Suprapubic skin (tissue), 4 donors: Measurements from ENCODE around the gene UNC50. TPM values are rescaled to one million over a fixed set of nuclear protein-coding genes. Genes with fewer than 3 reads are reported as not detected.

Experiments
- DNase-seq, 2 donors: peaks; one replicate each; pipeline ENCODE4 v3.0.0-alpha.2; 2019; ENCODE audit warnings: low spot score in 2 of 2
- H3K27ac ChIP-seq: fragments of 200-600 bp; sonication (generic); one replicate; pipeline ENCODE4 v1.5.1; 2019
- H3K27me3 ChIP-seq: fragments of 200-600 bp; sonication (generic); one replicate; pipeline ENCODE4 v1.5.1; 2019
- H3K36me3 ChIP-seq: fragments of 200-600 bp; sonication (generic); one replicate; pipeline ENCODE4 v1.5.1; 2019
- H3K4me1 ChIP-seq: fragments of 200-600 bp; sonication (generic); one replicate; pipeline ENCODE4 v1.5.1; 2019
- H3K4me3 ChIP-seq: fragments of 200-600 bp; sonication (generic); one replicate; pipeline ENCODE4 v1.5.1; 2019; ENCODE audit warnings: mild to moderate bottlenecking
- H3K9me3 ChIP-seq: fragments of 200-600 bp; sonication (generic); one replicate; pipeline ENCODE4 v1.5.1; 2019
- EP300 ChIP-seq: sonication (generic); formaldehyde crosslinking; IDR thresholded peaks from one replicate; pipeline ENCODE4 v1.6.1; 2017; ENCODE audit warnings: antibody characterized with exemption
- POLR2A ChIP-seq, 2 donors: fragments of 450-650 bp; IDR thresholded peaks; one replicate each; pipeline ENCODE4 v1.6.1; 2017; ENCODE audit warnings: antibody characterized with exemption in 2 of 2, mild to moderate bottlenecking in 2 of 2, moderate library complexity in 2 of 2
- POLR2AphosphoS5 ChIP-seq, 3 donors: sonication (generic); formaldehyde crosslinking; IDR thresholded peaks; one replicate each; pipeline ENCODE4 v1.6.1; 2017; ENCODE audit warnings: antibody characterized with exemption in 3 of 3
- WGBS: methylation state at CpG from one replicate; pipeline ENCODE4 v1.1.5; 2018; 5-methylcytosine and 5-hydroxymethylcytosine counted together
- total RNA-seq, 4 donors: library from RNA; depleted of rRNA; stranded (reverse); fragments of >200 nt; gene quantifications; one replicate each; pipeline ENCODE4 v1.1.0, GENCODE V29; 2016
- TF ChIP-seq, protein P1 (sequence below), 2 donors: fragments of 200-600 bp in 1 of 2; fragments of 450-650 bp in 1 of 2; sonication (generic) in 1 of 2; IDR thresholded peaks; one replicate each; pipeline ENCODE4 v1.5.1; 2016 to 2019; ENCODE audit warnings: antibody characterized with exemption in 2 of 2, mild to moderate bottlenecking in 1 of 2, moderate library complexity in 1 of 2

Gene UNC50
- total RNA-seq, 4 donors from 2014 or later = 34.0 to 45.4 (median 40.4) TPM

DNA sequence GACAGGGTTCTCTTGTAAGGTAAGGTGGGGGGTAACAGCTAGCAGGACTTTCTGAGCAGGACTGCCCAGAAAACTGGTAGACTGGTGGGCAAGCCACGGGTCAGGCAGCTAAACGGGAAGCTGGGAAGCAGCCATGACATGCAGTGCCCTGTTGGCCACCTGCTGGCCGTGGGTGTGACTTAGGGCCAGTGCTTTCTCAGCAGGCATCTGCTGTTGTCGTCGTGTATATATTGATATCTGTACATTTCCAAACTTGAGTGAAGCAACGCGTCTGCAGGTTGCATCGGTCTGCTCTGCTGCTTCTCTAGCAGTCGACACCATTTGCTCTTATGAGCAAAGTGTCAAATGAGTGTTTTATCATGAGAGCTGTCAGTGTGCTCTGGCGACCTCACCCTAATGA, 31.1 kb upstream of the UNC50 start:
- no peaks in the 10 kb centered on the region for H3K27me3 ChIP-seq
- H3K36me3 ChIP-seq = peaks cover 77% of the 10 kb centered on the region
- H3K9me3 ChIP-seq = no peaks in the 10 kb centered on the region
- H3K4me3 ChIP-seq = no peak overlapping the region
- 81% methylated on average over 10 of the region's 10 CpGs for WGBS
- TF ChIP-seq POLR2AphosphoS5 (IDR thresholded peaks at IDR 0.05) = no peak
- TF ChIP-seq, protein P1, sequence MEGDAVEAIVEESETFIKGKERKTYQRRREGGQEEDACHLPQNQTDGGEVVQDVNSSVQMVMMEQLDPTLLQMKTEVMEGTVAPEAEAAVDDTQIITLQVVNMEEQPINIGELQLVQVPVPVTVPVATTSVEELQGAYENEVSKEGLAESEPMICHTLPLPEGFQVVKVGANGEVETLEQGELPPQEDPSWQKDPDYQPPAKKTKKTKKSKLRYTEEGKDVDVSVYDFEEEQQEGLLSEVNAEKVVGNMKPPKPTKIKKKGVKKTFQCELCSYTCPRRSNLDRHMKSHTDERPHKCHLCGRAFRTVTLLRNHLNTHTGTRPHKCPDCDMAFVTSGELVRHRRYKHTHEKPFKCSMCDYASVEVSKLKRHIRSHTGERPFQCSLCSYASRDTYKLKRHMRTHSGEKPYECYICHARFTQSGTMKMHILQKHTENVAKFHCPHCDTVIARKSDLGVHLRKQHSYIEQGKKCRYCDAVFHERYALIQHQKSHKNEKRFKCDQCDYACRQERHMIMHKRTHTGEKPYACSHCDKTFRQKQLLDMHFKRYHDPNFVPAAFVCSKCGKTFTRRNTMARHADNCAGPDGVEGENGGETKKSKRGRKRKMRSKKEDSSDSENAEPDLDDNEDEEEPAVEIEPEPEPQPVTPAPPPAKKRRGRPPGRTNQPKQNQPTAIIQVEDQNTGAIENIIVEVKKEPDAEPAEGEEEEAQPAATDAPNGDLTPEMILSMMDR (IDR thresholded peaks at IDR 0.05) = no peak
- no peak for TF ChIP-seq POLR2A (IDR thresholded peaks at IDR 0.05)
- TF ChIP-seq EP300 = no peak
- no peak for DNase-seq
- no peak overlapping the region for H3K27ac ChIP-seq
- no peaks in the 10 kb centered on the region for H3K4me1 ChIP-seq

DNA sequence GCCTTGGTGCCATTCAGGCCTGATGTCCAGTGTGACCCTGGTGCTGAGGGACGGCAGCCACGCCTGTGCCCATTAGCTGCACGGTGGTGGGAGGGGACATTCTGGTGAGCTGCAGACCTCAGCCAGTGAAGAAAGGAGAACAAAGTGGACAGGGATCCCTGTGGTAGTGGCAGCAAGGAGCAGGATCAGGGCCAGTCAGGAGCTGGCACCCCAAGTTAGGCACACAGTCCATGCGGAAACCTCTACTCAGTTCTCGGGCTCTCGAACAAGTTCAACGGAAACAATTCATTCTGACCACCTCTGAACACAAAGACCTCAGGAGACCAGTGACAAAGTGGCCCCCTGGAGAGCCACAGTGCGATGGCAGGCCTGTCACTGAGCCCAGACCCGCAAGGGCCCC, 30.2 kb upstream of the UNC50 start:
- TF ChIP-seq EP300 = no peak
- H3K27me3 ChIP-seq = no peaks in the 10 kb centered on the region
- H3K9me3 ChIP-seq = no peaks in the 10 kb centered on the region
- peaks cover 77% of the 10 kb centered on the region for H3K36me3 ChIP-seq
- WGBS = 93% methylated on average over 9 of the region's 9 CpGs
- H3K4me1 ChIP-seq = no peaks in the 10 kb centered on the region
- no peak overlapping the region for H3K27ac ChIP-seq
- no peak overlapping the region for H3K4me3 ChIP-seq
- DNase-seq = no peak

DNA sequence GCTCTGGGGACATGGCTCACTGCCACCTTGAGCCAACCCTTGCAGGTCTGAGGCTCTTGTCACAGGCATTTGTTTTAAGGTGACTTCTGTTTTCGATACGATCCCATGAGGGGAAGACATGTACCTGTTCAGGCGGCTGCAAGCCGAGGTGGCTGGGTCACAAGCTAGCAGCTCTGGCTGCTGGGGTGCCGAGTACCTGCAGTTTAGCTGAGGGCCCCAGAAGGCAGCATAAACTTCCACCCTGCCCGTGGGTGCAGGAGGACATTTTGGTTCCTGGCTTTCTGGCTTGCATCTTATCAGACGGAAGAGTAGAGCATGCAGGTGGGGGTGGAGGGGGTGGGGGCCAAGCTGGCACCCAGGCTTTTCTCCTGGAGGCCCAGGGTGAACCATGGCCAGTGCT, 28.5 kb upstream of the UNC50 start:
- H3K36me3 ChIP-seq = peaks cover 73% of the 10 kb centered on the region
- DNase-seq = no peak
- TF ChIP-seq POLR2AphosphoS5 (IDR thresholded peaks at IDR 0.05) = no peak
- no peak for TF ChIP-seq POLR2A (IDR thresholded peaks at IDR 0.05)
- no peak for TF ChIP-seq EP300
- TF ChIP-seq, protein P1 (IDR thresholded peaks at IDR 0.05) = no peak
- H3K4me3 ChIP-seq = no peak overlapping the region
- H3K27me3 ChIP-seq = no peaks in the 10 kb centered on the region
- H3K27ac ChIP-seq = no peak overlapping the region
- H3K9me3 ChIP-seq = no peaks in the 10 kb centered on the region
- WGBS = 83% methylated on average over 2 of the region's 7 CpGs
- no peaks in the 10 kb centered on the region for H3K4me1 ChIP-seq

DNA sequence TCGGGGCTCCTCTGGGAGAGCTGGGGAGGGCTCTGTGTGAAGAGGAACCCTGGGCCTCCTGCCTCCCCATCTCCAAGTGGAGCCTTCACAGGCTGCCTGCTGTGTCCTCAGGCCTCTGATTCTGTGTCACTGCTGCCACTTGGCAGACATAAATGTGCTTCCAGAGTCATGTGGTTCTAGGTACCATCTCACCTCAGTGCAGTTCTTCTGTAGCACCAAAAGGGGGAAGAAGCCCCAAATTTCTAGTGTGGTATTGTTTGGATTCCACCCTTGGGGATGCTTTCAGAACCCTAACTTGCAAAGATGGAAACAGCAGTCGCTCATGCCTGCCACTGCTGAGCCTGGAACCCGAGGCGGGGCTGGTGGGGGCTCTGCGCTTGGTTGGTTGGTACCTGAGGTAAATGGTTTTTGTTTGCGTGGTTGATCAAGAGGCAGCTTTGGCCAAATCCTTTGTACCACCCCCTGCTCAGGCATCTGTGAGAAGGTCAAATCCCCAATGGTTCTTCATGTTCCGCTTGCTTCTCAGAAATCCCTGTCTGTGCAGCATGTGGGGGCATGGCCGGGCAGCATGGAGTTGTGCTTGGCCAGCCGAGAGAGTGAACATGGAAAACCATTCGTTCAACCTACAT, 27.6 kb upstream of the UNC50 start:
- H3K9me3 ChIP-seq = no peaks in the 10 kb centered on the region
- no peak for TF ChIP-seq POLR2AphosphoS5 (IDR thresholded peaks at IDR 0.05)
- no peaks in the 10 kb centered on the region for H3K27me3 ChIP-seq
- H3K4me1 ChIP-seq = no peaks in the 10 kb centered on the region
- H3K4me3 ChIP-seq = no peak overlapping the region
- peaks cover 68% of the 10 kb centered on the region for H3K36me3 ChIP-seq
- WGBS = 90% methylated on average over 9 of the region's 10 CpGs
- no peak for DNase-seq
- no peak overlapping the region for H3K27ac ChIP-seq

DNA sequence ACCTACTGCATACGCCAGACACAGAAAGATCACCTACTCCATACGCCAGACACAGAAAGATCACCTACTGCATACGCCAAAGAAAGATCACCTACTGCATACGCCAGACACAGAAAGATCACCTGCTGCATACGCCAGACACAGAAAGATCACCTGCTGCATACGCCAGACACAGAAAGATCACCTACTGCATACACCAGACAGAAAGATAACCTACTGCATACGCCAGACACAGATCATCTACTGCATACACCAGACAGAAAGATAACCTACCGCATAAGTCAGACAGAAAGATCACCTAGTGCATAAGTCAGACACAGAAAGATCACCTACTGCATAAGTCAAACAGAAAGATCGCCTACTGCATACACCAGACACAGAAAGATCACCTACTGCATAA, 25.9 kb upstream of the UNC50 start:
- Histone ChIP-seq H3K4me1 (no peaks in the 10 kb centered on the region), H3K27me3 (no peaks in the 10 kb centered on the region), H3K4me3 (no peak overlapping the region), H3K36me3 (peaks cover 64% of the 10 kb centered on the region), H3K9me3 (no peaks in the 10 kb centered on the region), H3K27ac (no peak overlapping the region)
- DNase-seq = no peak
- 96% methylated on average over 9 of the region's 9 CpGs for WGBS
- TF ChIP-seq, protein P1 (IDR thresholded peaks at IDR 0.05) = no peak
- TF ChIP-seq EP300 (no peak), POLR2AphosphoS5 (IDR thresholded peaks at IDR 0.05) (no peak), POLR2A (IDR thresholded peaks at IDR 0.05) (no peak)

DNA sequence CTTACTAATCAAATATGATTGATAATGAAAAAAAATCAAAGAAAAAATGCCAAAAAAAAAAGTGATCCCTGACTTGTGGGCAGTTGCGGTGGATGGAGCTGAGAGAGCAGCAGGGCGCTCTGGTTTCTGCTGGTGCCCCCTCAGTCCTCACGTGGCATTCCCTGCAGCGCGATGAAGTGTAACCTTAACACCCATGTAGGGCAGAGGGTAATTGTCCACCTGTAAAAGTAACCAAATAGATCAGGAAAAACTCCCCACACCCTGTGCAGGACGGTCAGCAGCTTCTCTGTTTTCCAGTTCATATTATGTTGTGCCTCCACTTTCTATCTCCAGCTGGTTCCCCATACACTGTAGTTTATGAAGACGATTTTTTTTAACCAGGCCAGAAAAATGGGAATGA, 25.1 kb upstream of the UNC50 start:
- Histone ChIP-seq H3K27me3 (no peaks in the 10 kb centered on the region), H3K4me3 (no peak overlapping the region), H3K9me3 (no peaks in the 10 kb centered on the region), H3K36me3 (peaks cover 60% of the 10 kb centered on the region), H3K27ac (no peak overlapping the region), H3K4me1 (no peaks in the 10 kb centered on the region)
- DNase-seq = no peak
- 90% methylated on average over 7 of the region's 7 CpGs for WGBS
- TF ChIP-seq POLR2A (IDR thresholded peaks at IDR 0.05) (no peak), POLR2AphosphoS5 (IDR thresholded peaks at IDR 0.05) (no peak), EP300 (no peak)
- TF ChIP-seq, protein P1 (IDR thresholded peaks at IDR 0.05) = no peak
